ENCODE results near the gene RCVRN.

The RCVRN gene

GRCh38 chr17:9895923-9896322 is 9.1 kb downstream of the RCVRN start:
- DNase-seq (ENCODE audit: low spot score), result no peak

GRCh38 chr17:9894231-9894630 is 10.8 kb downstream of the RCVRN start:
- DNase-seq (ENCODE audit: low spot score), result no peak

- DNase-seq (ENCODE audit: low spot score), result no peak
These were observed 11.6 kb downstream of the RCVRN start for GRCh38 chr17:9893411-9894012.

GRCh38 chr17:9890124-9890523 is 14.9 kb downstream of the RCVRN start:
- DNase-seq (ENCODE audit: low spot score), result no peak

- no peak for DNase-seq (ENCODE audit: low spot score)
These were observed 17.6 kb downstream of the RCVRN start for GRCh38 chr17:9887508-9887907.

GRCh38 chr17:9886141-9886930 is 18.7 kb downstream of the RCVRN start:
- no peak for DNase-seq (ENCODE audit: low spot score)

- DNase-seq (ENCODE audit: low spot score), result no peak
These were observed 21.6 kb downstream of the RCVRN start for GRCh38 chr17:9883451-9883850.

GRCh38 chr17:9880582-9880999 is 24.5 kb downstream of the RCVRN start:
- DNase-seq (ENCODE audit: low spot score), result no peak

GRCh38 chr17:9878786-9879525 is 26.1 kb downstream of the RCVRN start:
- no peak for DNase-seq (ENCODE audit: low spot score)

- DNase-seq (ENCODE audit: low spot score), result no peak
These were observed 26.7 kb downstream of the RCVRN start for GRCh38 chr17:9878356-9878755.

GRCh38 chr17:9875441-9875840 is 29.6 kb downstream of the RCVRN start:
- DNase-seq (ENCODE audit: low spot score), result no peak

GRCh38 chr17:9874722-9875121 is 30.3 kb downstream of the RCVRN start:
- DNase-seq (ENCODE audit: low spot score), result no peak

GRCh38 chr17:9872852-9873251 is 32.2 kb downstream of the RCVRN start:
- DNase-seq (ENCODE audit: low spot score), result no peak

GRCh38 chr17:9868552-9868951 is 36.5 kb downstream of the RCVRN start:
- DNase-seq (ENCODE audit: low spot score), result no peak

GRCh38 chr17:9865586-9865985 is 39.5 kb downstream of the RCVRN start:
- no peak for DNase-seq (ENCODE audit: low spot score)

GRCh38 chr17:9862949-9863348 is 42.1 kb downstream of the RCVRN start:
- no peak for DNase-seq (ENCODE audit: low spot score)

GRCh38 chr17:9862220-9862619 is 42.9 kb downstream of the RCVRN start:
- no peak for DNase-seq (ENCODE audit: low spot score)

GRCh38 chr17:9860851-9861250 is 44.2 kb downstream of the RCVRN start:
- DNase-seq (ENCODE audit: low spot score), result no peak

- no peak for DNase-seq (ENCODE audit: low spot score)
These were observed 45.3 kb downstream of the RCVRN start for GRCh38 chr17:9859781-9860180.

- DNase-seq (ENCODE audit: low spot score), result no peak
These were observed 50.0 kb downstream of the RCVRN start for GRCh38 chr17:9855036-9855435.

- DNase-seq (ENCODE audit: low spot score), result no peak
These were observed 50.8 kb downstream of the RCVRN start for GRCh38 chr17:9854255-9854654.

GRCh38 chr17:9850151-9850550 is 54.9 kb downstream of the RCVRN start:
- DNase-seq (ENCODE audit: low spot score), result no peak
